ENCODE data around the gene SYNE2. TPM values are rescaled to one million over a fixed set of nuclear protein-coding genes. Genes with fewer than 3 reads are reported as not detected.

The SYNE2 gene
- total and polyA plus RNA-seq, 4 donors = 12.0 to 79.9 (median 19.5) TPM

GRCh38 chr14:63897721-63898163 is 44.9 kb downstream of the SYNE2 start:
- Histone ChIP-seq H3K36me3 (ENCODE audit: control insufficient read depth in 4 of 4, insufficient read depth in 3 of 4, low read depth in 1 of 4, low read length in 3 of 4) (no peaks in the 10 kb centered on the region), H3K27ac (ENCODE audit: low read depth in 1 of 2, low read length in 2 of 2) (no peak overlapping the region), H3K4me3 (ENCODE audit: low read depth in 1 of 3, low read length in 3 of 3) (no peak overlapping the region), H3K9me3 (ENCODE audit: control insufficient read depth in 4 of 4, low read length in 3 of 4) (no peaks in the 10 kb centered on the region), H3K9ac (ENCODE audit: low read depth in 1 of 2, low read length in 2 of 2) (no peak overlapping the region), H3K4me1 (ENCODE audit: control insufficient read depth in 4 of 4, insufficient read depth in 4 of 4, low read length in 3 of 4) (peaks cover 12 to 32% (median 26%) of the 10 kb centered on the region in 4 donors), H3K27me3 (ENCODE audit: control insufficient read depth in 4 of 4, insufficient read depth in 4 of 4, low read length in 3 of 4) (no peaks in the 10 kb centered on the region)
- no peak for TF ChIP-seq JUND (IDR thresholded peaks at IDR 0.05)
- TF ChIP-seq GABPA (IDR thresholded peaks at IDR 0.05 in 1 of 2, conservative IDR thresholded peaks at IDR 0.05 in 1 of 2) = no peak
- no peak for TF ChIP-seq RXRA (IDR thresholded peaks at IDR 0.05)
- TF ChIP-seq, protein P1, sequence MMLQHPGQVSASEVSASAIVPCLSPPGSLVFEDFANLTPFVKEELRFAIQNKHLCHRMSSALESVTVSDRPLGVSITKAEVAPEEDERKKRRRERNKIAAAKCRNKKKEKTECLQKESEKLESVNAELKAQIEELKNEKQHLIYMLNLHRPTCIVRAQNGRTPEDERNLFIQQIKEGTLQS (IDR thresholded peaks at IDR 0.05) = no peak
- TF ChIP-seq RAD21 (IDR thresholded peaks at IDR 0.05) = no peak
- no peak for TF ChIP-seq HNF4G (IDR thresholded peaks at IDR 0.05)
- no peak for TF ChIP-seq SP1 (IDR thresholded peaks at IDR 0.05)
- TF ChIP-seq, protein P2, sequence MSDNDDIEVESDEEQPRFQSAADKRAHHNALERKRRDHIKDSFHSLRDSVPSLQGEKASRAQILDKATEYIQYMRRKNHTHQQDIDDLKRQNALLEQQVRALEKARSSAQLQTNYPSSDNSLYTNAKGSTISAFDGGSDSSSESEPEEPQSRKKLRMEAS (IDR thresholded peaks at IDR 0.05) = no peak
- no peak for TF ChIP-seq CTCF (IDR thresholded peaks at IDR 0.05; ENCODE audit: low read depth, low read length, missing input control)
- no peak for TF ChIP-seq EGR1 (IDR thresholded peaks at IDR 0.05; ENCODE audit: low read depth in 2 of 2)
- no peak for TF ChIP-seq FOXA1 (IDR thresholded peaks at IDR 0.05)
- no peak for TF ChIP-seq REST (IDR thresholded peaks at IDR 0.05)
- TF ChIP-seq NR2F2 (IDR thresholded peaks at IDR 0.05) = no peak
- TF ChIP-seq FOXA2 (IDR thresholded peaks at IDR 0.05) = no peak
- DNase-seq (ENCODE audit: low spot score) = no peak
- WGBS = 80% methylated on average over 4 of the region's 4 CpGs

DNA sequence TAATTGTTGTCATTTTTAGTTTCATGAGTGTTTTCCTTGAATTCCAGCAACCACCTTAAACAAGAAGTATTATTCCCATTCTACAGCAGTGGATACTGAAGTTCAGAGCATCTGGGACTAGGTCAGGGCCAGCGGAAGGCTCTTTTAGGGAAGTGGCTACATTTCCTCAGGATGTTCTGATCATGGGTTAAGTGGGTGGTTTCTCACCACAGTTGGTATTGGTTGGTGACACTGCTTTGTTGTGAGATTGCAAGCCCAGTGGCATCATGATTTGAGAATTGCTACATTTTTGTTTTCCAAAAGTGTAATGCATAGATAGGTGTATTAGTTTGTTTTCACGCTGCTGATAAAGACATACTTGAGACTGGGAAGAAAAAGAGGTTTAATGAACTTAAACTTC is 47.1 kb downstream of the SYNE2 start:
- H3K9me3 ChIP-seq (ENCODE audit: control insufficient read depth in 4 of 4, low read length in 3 of 4) = no peaks in the 10 kb centered on the region
- H3K9ac ChIP-seq (ENCODE audit: low read depth in 1 of 2, low read length in 2 of 2) = no peak overlapping the region
- no peak for DNase-seq (ENCODE audit: low spot score)
- H3K4me1 ChIP-seq (ENCODE audit: control insufficient read depth in 4 of 4, insufficient read depth in 4 of 4, low read length in 3 of 4) = peaks cover 8 to 14% (median 11%) of the 10 kb centered on the region in 4 donors
- H3K27ac ChIP-seq (ENCODE audit: low read depth in 1 of 2, low read length in 2 of 2) = no peak overlapping the region
- no peaks in the 10 kb centered on the region for H3K36me3 ChIP-seq (ENCODE audit: control insufficient read depth in 4 of 4, insufficient read depth in 3 of 4, low read depth in 1 of 4, low read length in 3 of 4)
- no peak overlapping the region for H3K4me3 ChIP-seq (ENCODE audit: low read depth in 1 of 3, low read length in 3 of 3)
- no peaks in the 10 kb centered on the region for H3K27me3 ChIP-seq (ENCODE audit: control insufficient read depth in 4 of 4, insufficient read depth in 4 of 4, low read length in 3 of 4)
- WGBS = 90% methylated on average over 2 of the region's 2 CpGs
- TF ChIP-seq EGR1 (IDR thresholded peaks at IDR 0.05; ENCODE audit: low read depth in 2 of 2) (no peak), YY1 (IDR thresholded peaks at IDR 0.05) (no peak), RAD21 (IDR thresholded peaks at IDR 0.05) (no peak), RXRA (IDR thresholded peaks at IDR 0.05) (no peak), NR2F2 (IDR thresholded peaks at IDR 0.05) (no peak), CTCF (IDR thresholded peaks at IDR 0.05; ENCODE audit: low read depth, low read length, missing input control) (no peak), GABPA (IDR thresholded peaks at IDR 0.05 in 1 of 2, conservative IDR thresholded peaks at IDR 0.05 in 1 of 2) (no peak), HNF4A (conservative IDR thresholded peaks at IDR 0.05) (no peak), REST (IDR thresholded peaks at IDR 0.05) (no peak), SP1 (IDR thresholded peaks at IDR 0.05) (no peak), FOXA1 (IDR thresholded peaks at IDR 0.05) (no peak)
- TF ChIP-seq, protein P3, sequence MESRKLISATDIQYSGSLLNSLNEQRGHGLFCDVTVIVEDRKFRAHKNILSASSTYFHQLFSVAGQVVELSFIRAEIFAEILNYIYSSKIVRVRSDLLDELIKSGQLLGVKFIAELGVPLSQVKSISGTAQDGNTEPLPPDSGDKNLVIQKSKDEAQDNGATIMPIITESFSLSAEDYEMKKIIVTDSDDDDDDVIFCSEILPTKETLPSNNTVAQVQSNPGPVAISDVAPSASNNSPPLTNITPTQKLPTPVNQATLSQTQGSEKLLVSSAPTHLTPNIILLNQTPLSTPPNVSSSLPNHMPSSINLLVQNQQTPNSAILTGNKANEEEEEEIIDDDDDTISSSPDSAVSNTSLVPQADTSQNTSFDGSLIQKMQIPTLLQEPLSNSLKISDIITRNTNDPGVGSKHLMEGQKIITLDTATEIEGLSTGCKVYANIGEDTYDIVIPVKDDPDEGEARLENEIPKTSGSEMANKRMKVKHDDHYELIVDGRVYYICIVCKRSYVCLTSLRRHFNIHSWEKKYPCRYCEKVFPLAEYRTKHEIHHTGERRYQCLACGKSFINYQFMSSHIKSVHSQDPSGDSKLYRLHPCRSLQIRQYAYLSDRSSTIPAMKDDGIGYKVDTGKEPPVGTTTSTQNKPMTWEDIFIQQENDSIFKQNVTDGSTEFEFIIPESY (IDR thresholded peaks at IDR 0.05) = no peak
- TF ChIP-seq, protein P1 (IDR thresholded peaks at IDR 0.05) = no peak

Data from liver (tissue), 9 donors.